ENCODE measurements around the gene PGGT1B. TPM values are rescaled to one million over a fixed set of nuclear protein-coding genes. Genes with fewer than 3 reads are reported as not detected.
A peak's percentile ranks its signal among the peaks of the same experiment; 100 is the strongest.

The PGGT1B gene
- total RNA-seq, 1 donor from 2014 or later = 23.8 TPM

DNA sequence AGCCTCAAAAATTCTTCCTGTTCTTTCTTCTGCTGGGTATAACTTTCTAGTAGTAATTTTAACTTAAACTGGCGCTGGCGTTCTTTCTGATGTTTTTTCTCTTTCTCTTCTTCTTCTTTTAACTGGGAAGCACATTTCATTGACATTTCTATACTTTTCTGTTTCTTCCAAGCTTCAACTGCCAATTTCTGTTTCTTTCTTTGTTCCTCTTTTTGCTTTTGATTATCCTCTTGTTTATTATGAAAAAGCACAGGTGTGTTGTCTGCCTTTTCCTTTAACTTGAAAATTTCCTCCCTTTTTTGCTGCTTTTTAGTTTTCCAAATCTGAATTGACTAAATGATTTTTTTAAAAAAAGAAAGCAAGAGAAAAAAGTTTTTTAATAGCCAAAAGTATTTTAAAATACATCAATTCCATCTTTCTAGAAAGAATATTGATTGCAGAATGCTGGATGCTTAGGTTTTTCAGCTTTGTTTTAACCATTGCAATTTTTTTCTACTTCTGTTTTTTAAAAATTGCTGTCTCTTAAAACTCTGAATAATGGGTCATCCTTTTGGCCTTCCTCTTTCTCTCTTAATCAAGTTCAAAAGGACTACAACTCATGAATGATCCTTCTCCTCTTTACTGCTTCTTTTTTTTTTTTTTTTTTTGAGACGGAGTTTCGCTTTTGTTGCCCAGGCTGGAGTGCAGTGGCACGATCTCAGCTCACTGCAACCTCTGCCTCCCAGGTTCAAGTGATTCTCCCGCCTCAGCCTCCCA lies 8.8 kb upstream of the PGGT1B start:
- Histone ChIP-seq H3K4me1 (no peaks in the 10 kb centered on the region), H3K36me3 (peaks cover 41% of the 10 kb centered on the region), H3K27me3 (ENCODE audit: low read depth) (no peaks in the 10 kb centered on the region), H3K4me3 (no peak overlapping the region), H3K27ac (replicated peaks) (no peak overlapping the region), H3K9me3 (replicated peaks) (no peaks in the 10 kb centered on the region)
- no peak for DNase-seq
- intact Hi-C loops (cut with micrococcal nuclease) = no loop called here
- TF ChIP-seq, protein P1, sequence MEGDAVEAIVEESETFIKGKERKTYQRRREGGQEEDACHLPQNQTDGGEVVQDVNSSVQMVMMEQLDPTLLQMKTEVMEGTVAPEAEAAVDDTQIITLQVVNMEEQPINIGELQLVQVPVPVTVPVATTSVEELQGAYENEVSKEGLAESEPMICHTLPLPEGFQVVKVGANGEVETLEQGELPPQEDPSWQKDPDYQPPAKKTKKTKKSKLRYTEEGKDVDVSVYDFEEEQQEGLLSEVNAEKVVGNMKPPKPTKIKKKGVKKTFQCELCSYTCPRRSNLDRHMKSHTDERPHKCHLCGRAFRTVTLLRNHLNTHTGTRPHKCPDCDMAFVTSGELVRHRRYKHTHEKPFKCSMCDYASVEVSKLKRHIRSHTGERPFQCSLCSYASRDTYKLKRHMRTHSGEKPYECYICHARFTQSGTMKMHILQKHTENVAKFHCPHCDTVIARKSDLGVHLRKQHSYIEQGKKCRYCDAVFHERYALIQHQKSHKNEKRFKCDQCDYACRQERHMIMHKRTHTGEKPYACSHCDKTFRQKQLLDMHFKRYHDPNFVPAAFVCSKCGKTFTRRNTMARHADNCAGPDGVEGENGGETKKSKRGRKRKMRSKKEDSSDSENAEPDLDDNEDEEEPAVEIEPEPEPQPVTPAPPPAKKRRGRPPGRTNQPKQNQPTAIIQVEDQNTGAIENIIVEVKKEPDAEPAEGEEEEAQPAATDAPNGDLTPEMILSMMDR (IDR thresholded peaks at IDR 0.05; ENCODE audit: borderline replicate concordance) = no peak

DNA sequence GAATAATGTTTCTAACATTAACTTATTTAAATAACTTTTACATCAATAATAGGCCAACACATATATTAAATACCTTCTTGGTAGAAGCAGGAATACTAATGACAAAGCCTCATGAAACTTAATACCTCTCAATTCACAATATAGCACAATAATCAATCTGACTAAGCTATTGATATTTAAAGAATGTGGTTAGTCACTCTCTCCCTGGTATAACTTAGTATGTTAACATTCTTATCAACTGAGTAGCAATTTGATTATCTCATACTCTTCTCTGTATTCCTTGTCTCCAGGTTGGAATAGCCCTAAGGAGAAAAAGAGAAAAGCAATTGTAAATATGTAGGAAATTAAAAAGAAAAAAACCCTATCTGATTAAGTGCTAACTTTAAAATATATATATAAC lies 4.9 kb upstream of the PGGT1B start:
- intact Hi-C loops (cut with micrococcal nuclease) = no loop called here
- TF ChIP-seq, protein P1 (IDR thresholded peaks at IDR 0.05; ENCODE audit: borderline replicate concordance) = no peak
- no peaks in the 10 kb centered on the region for H3K9me3 ChIP-seq (replicated peaks)
- H3K27me3 ChIP-seq (ENCODE audit: low read depth) = no peaks in the 10 kb centered on the region
- H3K36me3 ChIP-seq = peaks cover 28% of the 10 kb centered on the region
- H3K4me1 ChIP-seq = peaks cover 7% of the 10 kb centered on the region
- H3K4me3 ChIP-seq = no peak overlapping the region
- no peak overlapping the region for H3K27ac ChIP-seq (replicated peaks)
- no peak for DNase-seq

DNA sequence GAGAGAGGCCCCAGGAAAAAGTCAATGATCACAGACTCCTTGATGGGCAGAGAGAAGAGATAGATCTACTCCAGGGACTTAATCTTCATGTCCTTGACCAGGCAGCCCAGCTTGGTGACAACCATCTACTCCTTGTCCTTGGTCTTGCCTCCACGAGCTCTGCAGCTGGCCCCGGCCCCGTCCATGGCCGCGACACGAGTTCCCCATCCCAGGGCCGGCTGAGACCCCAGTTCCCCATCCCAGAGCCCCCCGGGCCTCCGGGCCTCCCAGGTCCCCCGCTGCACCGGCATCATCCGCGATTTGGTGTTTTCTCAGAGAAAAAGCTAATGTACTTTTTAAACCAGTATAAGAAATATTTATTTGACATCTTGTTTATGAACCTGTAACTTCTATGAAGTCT lies 2.5 kb upstream of the PGGT1B start:
- Histone ChIP-seq H3K4me1 (peaks cover 29% of the 10 kb centered on the region), H3K4me3 (no peak overlapping the region), H3K9me3 (replicated peaks) (no peaks in the 10 kb centered on the region), H3K36me3 (peaks cover 25% of the 10 kb centered on the region), H3K27ac (replicated peaks) (no peak overlapping the region), H3K27me3 (ENCODE audit: low read depth) (no peaks in the 10 kb centered on the region)
- TF ChIP-seq, protein P1 (IDR thresholded peaks at IDR 0.05; ENCODE audit: borderline replicate concordance) = no peak
- intact Hi-C loops (cut with micrococcal nuclease) = no loop called here
- DNase-seq = no peak

DNA sequence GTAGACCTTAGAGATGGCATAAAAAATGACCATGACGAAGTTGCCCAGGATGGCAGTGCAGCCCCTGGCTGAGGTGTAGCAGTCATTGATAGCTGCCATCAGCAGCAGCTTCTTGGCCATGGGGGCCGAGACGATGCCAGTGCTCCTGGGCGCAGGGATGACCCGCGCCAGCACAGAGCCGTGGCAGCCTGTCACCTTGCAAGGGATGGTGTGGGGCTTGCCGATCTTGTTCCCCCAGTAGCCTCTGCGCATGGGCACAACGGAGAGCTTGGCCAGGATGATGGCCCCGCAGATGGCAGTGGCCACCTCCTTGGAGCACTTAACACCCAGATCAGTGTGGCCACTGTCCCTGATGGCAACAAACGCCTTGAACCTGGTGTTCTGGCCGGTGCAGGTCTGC lies 2.1 kb upstream of the PGGT1B start:
- peaks cover 34% of the 10 kb centered on the region for H3K4me1 ChIP-seq
- TF ChIP-seq, protein P1 (IDR thresholded peaks at IDR 0.05; ENCODE audit: borderline replicate concordance) = no peak
- intact Hi-C loops (cut with micrococcal nuclease) = no loop called here
- no peaks in the 10 kb centered on the region for H3K9me3 ChIP-seq (replicated peaks)
- H3K27ac ChIP-seq (replicated peaks) = no peak overlapping the region
- H3K36me3 ChIP-seq = peaks cover 25% of the 10 kb centered on the region
- no peak for DNase-seq
- no peak overlapping the region for H3K4me3 ChIP-seq
- H3K27me3 ChIP-seq (ENCODE audit: low read depth) = no peaks in the 10 kb centered on the region

DNA sequence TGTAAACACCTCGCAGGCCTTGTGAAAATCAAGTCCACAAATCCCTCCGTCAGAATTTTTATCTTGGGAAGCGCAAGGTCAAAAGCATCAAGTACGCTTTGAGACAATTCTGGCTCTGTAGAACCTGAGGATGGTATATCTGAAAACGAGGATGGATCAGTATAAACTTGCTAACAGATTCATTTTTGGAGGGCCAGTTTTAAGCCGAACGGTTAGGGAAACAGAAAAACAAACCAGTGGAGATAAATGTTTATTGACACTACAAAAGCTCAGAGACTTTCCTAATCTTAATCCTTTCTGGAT lies 352 bp upstream of the PGGT1B start:
- peaks cover 24% of the 10 kb centered on the region for H3K36me3 ChIP-seq
- H3K9me3 ChIP-seq (replicated peaks) = no peaks in the 10 kb centered on the region
- no peaks in the 10 kb centered on the region for H3K27me3 ChIP-seq (ENCODE audit: low read depth)
- no peak for DNase-seq
- TF ChIP-seq, protein P1 (IDR thresholded peaks at IDR 0.05; ENCODE audit: borderline replicate concordance) = no peak
- intact Hi-C loops (cut with micrococcal nuclease) = no loop called here
- H3K4me1 ChIP-seq = peaks cover 49% of the 10 kb centered on the region
- peak overlapping the region; percentile 86 for H3K4me3 ChIP-seq
- peak overlapping the region; percentile 84 for H3K27ac ChIP-seq (replicated peaks)
